Neuronal stem cell (in vitro differentiated cells): ENCODE results near the gene PCMT1.
A peak's percentile ranks its signal among the peaks of the same experiment; 100 is the strongest.
"Not testable (repeated sequence)": the region's sequence is repeated elsewhere in the genome, so short reads cannot be mapped to it uniquely, and the experiment has no call there.

Source experiments
- DNase-seq: peaks from one replicate; pipeline ENCODE4 v3.0.0-alpha.2; 2013; ENCODE audit warnings: low spot score
- H2AFZ ChIP-seq: one replicate; pipeline ENCODE4 v1.6.1; 2013; ENCODE audit warnings: mild to moderate bottlenecking, low read length, inconsistent platforms
- H2AK5ac ChIP-seq: 2 replicates; pipeline ENCODE4 v1.6.1; 2013; ENCODE audit warnings: low read depth, mild to moderate bottlenecking, inconsistent platforms, low read length, moderate library complexity, mixed read lengths
- H2BK120ac ChIP-seq: 2 replicates; pipeline ENCODE4 v1.6.1; 2013; ENCODE audit warnings: low read depth, mild to moderate bottlenecking, inconsistent platforms, low read length, moderate library complexity, mixed read lengths
- H2BK12ac ChIP-seq: one replicate; pipeline ENCODE4 v1.6.1; 2013; ENCODE audit warnings: low read length, inconsistent platforms
- H2BK15ac ChIP-seq: 2 replicates; pipeline ENCODE4 v1.6.1; 2013; ENCODE audit warnings: mild to moderate bottlenecking, low read length, inconsistent platforms, mixed read lengths
- H2BK5ac ChIP-seq: one replicate; pipeline ENCODE4 v1.6.1; 2013; ENCODE audit warnings: inconsistent platforms, mild to moderate bottlenecking, low read length, moderate library complexity
- H3K14ac ChIP-seq: one replicate; pipeline ENCODE4 v1.6.1; 2013; ENCODE audit warnings: low read length, inconsistent platforms
- H3K18ac ChIP-seq: 2 replicates; pipeline ENCODE4 v1.6.1; 2013; ENCODE audit warnings: low read length, inconsistent platforms
- H3K23ac ChIP-seq: 2 replicates; pipeline ENCODE4 v1.6.1; 2013; ENCODE audit warnings: low read depth, mild to moderate bottlenecking, mixed read lengths, low read length, inconsistent platforms; ENCODE audit not compliant: poor library complexity
- H3K27ac ChIP-seq: replicated peaks from 3 replicates; pipeline ENCODE4 v1.5.1; 2013; ENCODE audit warnings: low read length, inconsistent platforms
- H3K27me3 ChIP-seq, 3 experiments: 2 replicates each; pipeline ENCODE4 v1.6.1; 2013; ENCODE audit warnings: low read length in 3 of 3, mild to moderate bottlenecking in 2 of 3, inconsistent platforms in 1 of 3, low read depth in 1 of 3, mixed read lengths in 1 of 3, moderate library complexity in 1 of 3; ENCODE audit not compliant: control insufficient read depth in 3 of 3, insufficient read depth in 3 of 3
- H3K36me3 ChIP-seq, 2 donors: replicated peaks in 1 of 2; 2 replicates each; pipeline ENCODE4 v1.6.1; 2013; ENCODE audit warnings: low read length in 2 of 2; ENCODE audit not compliant: control insufficient read depth in 2 of 2, insufficient read depth in 2 of 2
- H3K4ac ChIP-seq: 2 replicates; pipeline ENCODE4 v1.6.1; 2013; ENCODE audit warnings: inconsistent platforms, mild to moderate bottlenecking, low read length, moderate library complexity
- H3K4me1 ChIP-seq, 2 donors: 1 replicate in 1 of 2; 2 replicates in 1 of 2; pipeline ENCODE4 v1.6.1; 2013; ENCODE audit warnings: low read length in 2 of 2, low read depth in 1 of 2; ENCODE audit not compliant: control insufficient read depth in 2 of 2, insufficient read depth in 1 of 2
- H3K4me2 ChIP-seq: one replicate; pipeline ENCODE4 v1.6.1; 2013; ENCODE audit warnings: mild to moderate bottlenecking, low read length, inconsistent platforms; ENCODE audit not compliant: insufficient read depth, poor library complexity, severe bottlenecking
- H3K4me3 ChIP-seq, 2 donors: 2 replicates each; pipeline ENCODE4 v1.5.1; 2013; ENCODE audit warnings: low read length in 2 of 2, mild to moderate bottlenecking in 2 of 2, inconsistent platforms in 1 of 2, moderate library complexity in 1 of 2
- H3K79me1 ChIP-seq: one replicate; pipeline ENCODE4 v1.6.1; 2013; ENCODE audit warnings: low read depth, mild to moderate bottlenecking, inconsistent platforms, low read length, moderate library complexity
- H3K9ac ChIP-seq: one replicate; pipeline ENCODE4 v1.6.1; 2013; ENCODE audit warnings: mild to moderate bottlenecking, low read depth, low read length, inconsistent platforms; ENCODE audit not compliant: poor library complexity
- H3K9me3 ChIP-seq, 2 donors: replicated peaks in 1 of 2; 2 replicates each; pipeline versions ENCODE3 to v1.6.1; 2013; ENCODE audit warnings: low read length in 2 of 2, mild to moderate bottlenecking in 2 of 2, inconsistent platforms in 1 of 2, low read depth in 1 of 2, mixed read lengths in 1 of 2, moderate library complexity in 1 of 2; ENCODE audit not compliant: control insufficient read depth in 2 of 2, insufficient read depth in 1 of 2
- H4K8ac ChIP-seq: one replicate; pipeline ENCODE4 v1.6.1; 2013; ENCODE audit warnings: low read depth, mild to moderate bottlenecking, inconsistent platforms, low read length, moderate library complexity
- H4K91ac ChIP-seq: one replicate; pipeline ENCODE4 v1.6.1; 2013; ENCODE audit warnings: low read length, low read depth, mild to moderate bottlenecking, inconsistent platforms; ENCODE audit not compliant: poor library complexity
- WGBS, 2 donors: extraction: QIAGEN DNeasy Blood & Tissue Kit; methylation state at CpG; one replicate each; pipeline ENCODE4 v1.1.7; 2013; ENCODE audit warnings: missing lambda C conversion rate in 2 of 2, mixed read lengths in 1 of 2; ENCODE audit not compliant: insufficient read length in 2 of 2, insufficient replicate concordance in 1 of 2; ENCODE audit errors: extremely low coverage in 2 of 2; 5-methylcytosine and 5-hydroxymethylcytosine counted together

The PCMT1 gene

GRCh38 chr6:149745252-149745651, 4.3 kb upstream of the PCMT1 start:
- H3K4me1 ChIP-seq, H2AFZ ChIP-seq, H4K91ac ChIP-seq, H2BK15ac ChIP-seq, H3K27me3 ChIP-seq, H3K4ac ChIP-seq, H3K18ac ChIP-seq, H3K14ac ChIP-seq, DNase-seq, H2BK12ac ChIP-seq, H3K27ac ChIP-seq, H2AK5ac ChIP-seq, H2BK5ac ChIP-seq, H3K9ac ChIP-seq, H3K4me2 ChIP-seq, H4K8ac ChIP-seq, H2BK120ac ChIP-seq, H3K79me1 ChIP-seq, H3K9me3 ChIP-seq, H3K23ac ChIP-seq: not testable (repeated sequence)
- Histone ChIP-seq H3K36me3 (peaks cover 17 to 39% of the 10 kb centered on the region in 2 donors), H3K4me3 (peak overlapping the region in 1 of 2 donors; percentile 65)
- WGBS, 2 donors, result no CpG with 5 or more reads among the region's 10 CpGs

GRCh38 chr6:149746147-149746946, 3.2 kb upstream of the PCMT1 start, which contains the start of gene NUP43:
TSS of gene NUP43 (minus strand) at chr6:149746529. CDS start at chr6:149746495, 34 bp downstream.
- WGBS, 2 donors, result no CpG with 5 or more reads among the region's 41 CpGs
- Histone ChIP-seq H3K27me3 (no peaks in the 10 kb centered on the region), H4K91ac (no peak within 1 kb of the TSS), H2BK120ac (no peak within 1 kb of the TSS), H4K8ac (no peak within 1 kb of the TSS), H3K4me1 (peaks cover 0 to 6% of the 10 kb centered on the region in 2 donors), H3K4me2 (peak within 1 kb of the TSS; percentile 60), H3K4ac (no peak within 1 kb of the TSS), H2AK5ac (no peak within 1 kb of the TSS), H3K4me3 (peak within 1 kb of the TSS; percentile 65 to 96), H3K14ac (no peak within 1 kb of the TSS), H3K18ac (peak within 1 kb of the TSS; percentile 83), H2BK12ac (no peak within 1 kb of the TSS), H2AFZ (peak within 1 kb of the TSS; percentile 90), H3K23ac (peak within 1 kb of the TSS; percentile 19), H3K27ac (peak within 1 kb of the TSS; percentile 75), H2BK5ac (no peak within 1 kb of the TSS), H3K9me3 (no peaks in the 10 kb centered on the region), H3K79me1 (peaks cover 8% of the 10 kb centered on the region), H2BK15ac (no peak within 1 kb of the TSS), H3K9ac (peak within 1 kb of the TSS; percentile 85), H3K36me3 (peaks cover 11 to 28% of the 10 kb centered on the region in 2 donors)
- DNase-seq, result peak; percentile 87

- H3K36me3 ChIP-seq, H2AK5ac ChIP-seq, H3K4me1 ChIP-seq, H4K8ac ChIP-seq, H2BK120ac ChIP-seq, DNase-seq, H3K79me1 ChIP-seq, H3K9me3 ChIP-seq, H3K14ac ChIP-seq, H2BK12ac ChIP-seq, H3K4ac ChIP-seq, H3K27me3 ChIP-seq, H2BK5ac ChIP-seq, H2BK15ac ChIP-seq, H4K91ac ChIP-seq: not testable (repeated sequence)
- Histone ChIP-seq H3K27ac (peak overlapping the region; percentile 64), H2AFZ (peak overlapping the region; percentile 100), H3K4me3 (peak overlapping the region; percentile 75 to 84), H3K23ac (peak overlapping the region; percentile 100), H3K9ac (peak overlapping the region; percentile 81), H3K4me2 (peak overlapping the region; percentile 57), H3K18ac (peak overlapping the region; percentile 89)
- no CpG with 5 or more reads among the region's 38 CpGs for WGBS, 2 donors
These were observed 403 bp upstream of the PCMT1 start for GRCh38 chr6:149749082-149749593.

DNA sequence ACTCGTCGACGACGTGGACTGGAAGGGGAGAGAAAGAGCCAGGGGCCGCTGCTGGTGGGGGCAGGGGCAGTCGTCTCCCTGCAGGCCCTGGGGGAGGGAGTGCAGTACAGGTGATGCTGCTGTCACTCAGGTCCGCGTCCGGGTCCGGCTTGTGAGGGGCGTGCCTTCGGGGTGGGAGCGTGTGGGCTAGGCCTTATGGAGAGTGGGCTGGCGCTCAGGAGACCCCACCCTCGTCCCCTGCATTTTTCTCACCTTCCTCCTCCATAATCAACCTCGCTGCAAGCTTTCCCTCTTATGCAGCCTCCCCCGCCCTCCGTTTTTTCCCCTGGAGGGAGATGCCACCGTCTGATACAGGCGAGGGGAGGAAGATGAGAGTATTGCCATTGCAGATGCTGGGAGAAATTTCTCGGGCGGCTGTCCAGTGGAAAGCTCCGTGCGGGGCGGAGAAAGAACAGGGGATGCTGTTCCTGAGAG, 632 bp downstream of the PCMT1 start:
- Histone ChIP-seq H2BK12ac (no peak overlapping the region), H2AK5ac (peak overlapping the region; percentile 70), H3K27ac (peak overlapping the region; percentile 92), H2BK5ac (peak overlapping the region; percentile 88), H3K18ac (peak overlapping the region; percentile 97), H3K14ac (peak overlapping the region; percentile 85), H3K79me1 (peaks cover 10% of the 10 kb centered on the region), H2AFZ (peak overlapping the region; percentile 100), H3K23ac (peak overlapping the region; percentile 100), H3K4me3 (peak overlapping the region; percentile 75 to 96), H3K27me3 (no peaks in the 10 kb centered on the region), H4K91ac (no peak overlapping the region), H3K4me2 (peak overlapping the region; percentile 89), H2BK15ac (no peak overlapping the region), H3K36me3 (no peaks in the 10 kb centered on the region), H2BK120ac (no peak overlapping the region), H4K8ac (no peak overlapping the region), H3K4ac (peak overlapping the region; percentile 84), H3K9me3 (peaks cover 0 to 2% of the 10 kb centered on the region in 2 donors), H3K9ac (peak overlapping the region; percentile 95), H3K4me1 (peaks cover 0 to 6% of the 10 kb centered on the region in 2 donors)
- peak; percentile 49 for DNase-seq
- no CpG with 5 or more reads among the region's 25 CpGs for WGBS, 2 donors
